GM23338 (cell line): ENCODE data around the gene ARAP1. TPM values are rescaled to one million over a fixed set of nuclear protein-coding genes. Genes with fewer than 3 reads are reported as not detected.

Source experiments
- ATAC-seq: fragments of 200-7000 bp; cut with Tn5 transposase; 3 replicates; pipeline ENCODE4 v1.9.1; 2020
- DNase-seq: peaks from one replicate; pipeline ENCODE4 v3.0.0-alpha.2; 2015; ENCODE audit warnings: low spot score
- H2AFZ ChIP-seq: fragments of 200-600 bp; sonication (generic); 2 replicates; pipeline ENCODE4 v1.8.0; 2016; ENCODE audit warnings: antibody characterized with exemption, mild to moderate bottlenecking, moderate library complexity
- H3F3A ChIP-seq: fragments of 200-600 bp; sonication (generic); replicated peaks from 2 replicates; pipeline ENCODE4 v1.8.0; 2017; ENCODE audit warnings: antibody characterized with exemption, mixed run types, low read depth
- H3K27ac ChIP-seq: fragments of 200-600 bp; sonication (generic); 2 replicates; pipeline ENCODE4 v1.6.1; 2016; ENCODE audit warnings: low read depth
- H3K27me3 ChIP-seq: fragments of 200-600 bp; sonication (generic); 2 replicates; pipeline ENCODE4 v1.8.0; 2016; ENCODE audit warnings: mild to moderate bottlenecking, mixed run types, moderate library complexity; ENCODE audit not compliant: insufficient read depth
- H3K36me3 ChIP-seq: fragments of 200-600 bp; sonication (generic); 2 replicates; pipeline ENCODE4 v1.8.0; 2016; ENCODE audit warnings: mild to moderate bottlenecking; ENCODE audit not compliant: insufficient read depth
- H3K4me1 ChIP-seq: fragments of 200-600 bp; sonication (generic); 2 replicates; pipeline ENCODE4 v1.8.0; 2016; ENCODE audit warnings: mild to moderate bottlenecking, moderate library complexity; ENCODE audit not compliant: insufficient read depth
- H3K4me2 ChIP-seq: fragments of 200-600 bp; sonication (generic); 2 replicates; pipeline ENCODE4 v1.7.1; 2017; ENCODE audit warnings: mixed run types
- H3K4me3 ChIP-seq: fragments of 200-600 bp; sonication (generic); 2 replicates; pipeline ENCODE4 v1.6.1; 2016; ENCODE audit warnings: mixed run types
- H3K79me2 ChIP-seq: fragments of 200-600 bp; sonication (generic); replicated peaks from 2 replicates; pipeline ENCODE4 v1.8.0; 2017; ENCODE audit warnings: mild to moderate bottlenecking; ENCODE audit not compliant: insufficient read depth
- H3K9me2 ChIP-seq: fragments of 200-600 bp; sonication (generic); 2 replicates; pipeline ENCODE4 v1.8.0; 2017; ENCODE audit not compliant: insufficient read depth
- H4K20me1 ChIP-seq: fragments of 200-600 bp; sonication (generic); replicated peaks from 2 replicates; pipeline ENCODE4 v1.8.0; 2017; ENCODE audit warnings: mild to moderate bottlenecking; ENCODE audit not compliant: insufficient read depth
- H3K27ac Mint-ChIP-seq: 2 replicates; pipeline ENCODE4 v1.8.0; 2020; ENCODE audit warnings: inconsistent platforms, mild to moderate bottlenecking, moderate library complexity, mixed read lengths
- H3K27me3 Mint-ChIP-seq: 3 replicates; pipeline ENCODE4 v1.8.0; 2022; ENCODE audit warnings: low read depth, mild to moderate bottlenecking, moderate library complexity, mixed read lengths, inconsistent platforms; ENCODE audit not compliant: insufficient read depth, poor library complexity
- H3K36me3 Mint-ChIP-seq: 3 replicates; pipeline ENCODE4 v1.8.0; 2021; ENCODE audit warnings: low read depth, mild to moderate bottlenecking, inconsistent platforms, moderate library complexity, mixed read lengths
- H3K4me1 Mint-ChIP-seq: 3 replicates; pipeline ENCODE4 v1.8.0; 2020; ENCODE audit warnings: mild to moderate bottlenecking, inconsistent platforms, mixed read lengths
- H3K4me3 Mint-ChIP-seq: 3 replicates; pipeline ENCODE4 v1.8.0; 2021; ENCODE audit warnings: moderate library complexity, mild to moderate bottlenecking, inconsistent platforms, mixed read lengths
- H3K9me3 Mint-ChIP-seq: 3 replicates; pipeline ENCODE4 v1.8.0; 2020; ENCODE audit warnings: moderate library complexity, mild to moderate bottlenecking, inconsistent platforms, mixed read lengths
- CREB1 ChIP-seq: fragments of 250-450 bp; sonication (Bioruptor Pico); IDR thresholded peaks from 2 replicates; pipeline ENCODE4 v1.5.0; 2020; ENCODE audit warnings: low read depth, mild to moderate bottlenecking, moderate library complexity
- EZH2 ChIP-seq: fragments of 200-600 bp; sonication (generic); IDR thresholded peaks from one replicate; pipeline ENCODE4 v1.8.0; 2017; ENCODE audit warnings: antibody characterized with exemption, mild to moderate bottlenecking, low read depth; ENCODE audit not compliant: unreplicated experiment
- EZH2phosphoT487 ChIP-seq: fragments of 200-600 bp; sonication (generic); IDR thresholded peaks from one replicate; pipeline ENCODE4 v1.8.1; 2018; ENCODE audit warnings: antibody characterized with exemption; ENCODE audit not compliant: unreplicated experiment
- JUNB ChIP-seq: IDR thresholded peaks from one replicate; pipeline ENCODE4 v1.6.1; 2016; ENCODE audit warnings: antibody characterized with exemption; ENCODE audit not compliant: unreplicated experiment
- NANOG ChIP-seq: IDR thresholded peaks from 2 replicates; pipeline ENCODE4 v1.6.1; 2016; ENCODE audit warnings: antibody characterized with exemption, borderline replicate concordance
- POLR2AphosphoS5 ChIP-seq: IDR thresholded peaks from 2 replicates; pipeline ENCODE4 v1.6.1; 2016; ENCODE audit warnings: antibody characterized with exemption, low read depth
- STAT1 ChIP-seq: IDR thresholded peaks from one replicate; pipeline ENCODE4 v1.6.1; 2016; ENCODE audit warnings: antibody characterized with exemption; ENCODE audit not compliant: unreplicated experiment
- ZNF114 ChIP-seq: fragments of 250-450 bp; sonication (Bioruptor Pico); IDR thresholded peaks from 2 replicates; pipeline ENCODE4 v1.5.0; 2020; ENCODE audit warnings: mild to moderate bottlenecking, moderate library complexity
- ZNF331 ChIP-seq: fragments of 250-450 bp; sonication (Bioruptor Pico); IDR thresholded peaks from 2 replicates; pipeline ENCODE4 v1.5.0; 2020; ENCODE audit warnings: low read depth, mild to moderate bottlenecking, moderate library complexity
- polyA plus RNA-seq: library from polyadenylated mRNA; unstranded; fragments of >200 nt; fragmentation: Nextera tagmentation; extraction: Ambion mirVana; gene quantifications from 2 replicates; pipeline ENCODE4 v1.2.1, GENCODE V29; 2016
- total RNA-seq: library from RNA; depleted of rRNA; stranded (reverse); fragments of >200 nt; shearing (Covaris generic); gene quantifications from 2 replicates; pipeline ENCODE4 v1.2.3, GENCODE V29; 2014
- TF ChIP-seq, protein P1 (sequence below), 2 experiments: fragments of 200-600 bp in 1 of 2; sonication (generic) in 1 of 2; conservative IDR thresholded peaks; 2 replicates each; pipeline versions ENCODE4 v1.5.1 to v1.6.1; 2016 to 2017; ENCODE audit warnings: antibody characterized with exemption in 2 of 2, low read depth in 2 of 2, mild to moderate bottlenecking in 2 of 2, moderate library complexity in 1 of 2
- TF ChIP-seq, protein P2 (sequence below): IDR thresholded peaks from one replicate; pipeline ENCODE4 v1.6.1; 2018; ENCODE audit warnings: antibody characterized with exemption; ENCODE audit not compliant: unreplicated experiment
- TF ChIP-seq, protein P3 (sequence below): fragments of 250-450 bp; sonication (Bioruptor Pico); IDR thresholded peaks from 2 replicates; pipeline ENCODE4 v1.5.0; 2020; ENCODE audit warnings: mild to moderate bottlenecking, moderate library complexity
- TF ChIP-seq, protein P4 (sequence below): IDR thresholded peaks from 2 replicates; pipeline ENCODE4 v1.6.1; 2016; ENCODE audit warnings: antibody characterized with exemption

Gene ARAP1
- total and polyA plus RNA-seq, 2 experiments from 2014 or later: 24.5 to 116 TPM

DNA sequence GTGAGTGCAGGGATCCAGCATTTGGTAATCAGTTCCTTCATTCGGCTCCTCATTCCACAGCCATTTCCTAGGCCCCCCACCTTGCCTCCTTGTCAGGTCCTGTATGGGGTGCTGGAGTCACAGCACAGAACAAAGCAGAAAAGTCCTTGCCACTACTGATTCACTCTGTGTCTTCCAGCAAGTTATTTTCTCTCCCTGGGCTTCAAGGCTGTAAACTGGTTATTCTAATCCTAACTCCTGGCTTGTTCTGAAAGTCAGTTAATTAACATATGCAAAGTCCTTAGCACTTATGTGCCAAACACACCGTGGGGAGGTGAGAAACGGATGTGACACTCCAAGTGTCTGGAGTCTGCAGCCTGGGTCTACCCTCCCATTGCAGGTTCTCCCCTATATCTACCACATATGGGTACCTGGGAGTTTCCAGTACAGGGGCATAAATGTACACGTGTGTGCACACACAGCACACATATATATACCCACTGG is 47.4 kb downstream of the ARAP1 start:
- H3K4me1 ChIP-seq: peaks cover 25% of the 10 kb centered on the region
- H3K9me2 ChIP-seq: no peaks in the 10 kb centered on the region
- ATAC-seq: no peak; the same call in 2 of the 3 replicates
- H3K36me3 Mint-ChIP-seq: peaks cover 43% of the 10 kb centered on the region
- peaks cover 5% of the 10 kb centered on the region; the same call in 1 of the 2 replicates for H4K20me1 ChIP-seq
- no peaks in the 10 kb centered on the region for H3K36me3 ChIP-seq
- no peaks in the 10 kb centered on the region for H3K27me3 ChIP-seq
- no peaks in the 10 kb centered on the region; the same call in 2 of the 3 replicates for H3K9me3 Mint-ChIP-seq
- H3K4me1 Mint-ChIP-seq: peaks cover 48% of the 10 kb centered on the region
- DNase-seq: no peak
- no peak overlapping the region for H2AFZ ChIP-seq
- no peak overlapping the region; the same call in 2 of the 3 replicates for H3K4me3 Mint-ChIP-seq
- H3K27me3 Mint-ChIP-seq: peaks cover 16% of the 10 kb centered on the region
- TF ChIP-seq ZNF331 (CRISPR knock-in tag) (no peak), JUNB (no peak), NANOG (no peak), CREB1 (CRISPR knock-in tag) (no peak), EZH2phosphoT487 (no peak), POLR2AphosphoS5 (no peak), ZNF114 (no peak), EZH2 (no peak), STAT1 (no peak)
- TF ChIP-seq, protein P1, sequence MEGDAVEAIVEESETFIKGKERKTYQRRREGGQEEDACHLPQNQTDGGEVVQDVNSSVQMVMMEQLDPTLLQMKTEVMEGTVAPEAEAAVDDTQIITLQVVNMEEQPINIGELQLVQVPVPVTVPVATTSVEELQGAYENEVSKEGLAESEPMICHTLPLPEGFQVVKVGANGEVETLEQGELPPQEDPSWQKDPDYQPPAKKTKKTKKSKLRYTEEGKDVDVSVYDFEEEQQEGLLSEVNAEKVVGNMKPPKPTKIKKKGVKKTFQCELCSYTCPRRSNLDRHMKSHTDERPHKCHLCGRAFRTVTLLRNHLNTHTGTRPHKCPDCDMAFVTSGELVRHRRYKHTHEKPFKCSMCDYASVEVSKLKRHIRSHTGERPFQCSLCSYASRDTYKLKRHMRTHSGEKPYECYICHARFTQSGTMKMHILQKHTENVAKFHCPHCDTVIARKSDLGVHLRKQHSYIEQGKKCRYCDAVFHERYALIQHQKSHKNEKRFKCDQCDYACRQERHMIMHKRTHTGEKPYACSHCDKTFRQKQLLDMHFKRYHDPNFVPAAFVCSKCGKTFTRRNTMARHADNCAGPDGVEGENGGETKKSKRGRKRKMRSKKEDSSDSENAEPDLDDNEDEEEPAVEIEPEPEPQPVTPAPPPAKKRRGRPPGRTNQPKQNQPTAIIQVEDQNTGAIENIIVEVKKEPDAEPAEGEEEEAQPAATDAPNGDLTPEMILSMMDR (conservative IDR thresholded peaks at IDR 0.05; ENCODE audit: low read depth in 2 of 2): no peak
- TF ChIP-seq, protein P2, sequence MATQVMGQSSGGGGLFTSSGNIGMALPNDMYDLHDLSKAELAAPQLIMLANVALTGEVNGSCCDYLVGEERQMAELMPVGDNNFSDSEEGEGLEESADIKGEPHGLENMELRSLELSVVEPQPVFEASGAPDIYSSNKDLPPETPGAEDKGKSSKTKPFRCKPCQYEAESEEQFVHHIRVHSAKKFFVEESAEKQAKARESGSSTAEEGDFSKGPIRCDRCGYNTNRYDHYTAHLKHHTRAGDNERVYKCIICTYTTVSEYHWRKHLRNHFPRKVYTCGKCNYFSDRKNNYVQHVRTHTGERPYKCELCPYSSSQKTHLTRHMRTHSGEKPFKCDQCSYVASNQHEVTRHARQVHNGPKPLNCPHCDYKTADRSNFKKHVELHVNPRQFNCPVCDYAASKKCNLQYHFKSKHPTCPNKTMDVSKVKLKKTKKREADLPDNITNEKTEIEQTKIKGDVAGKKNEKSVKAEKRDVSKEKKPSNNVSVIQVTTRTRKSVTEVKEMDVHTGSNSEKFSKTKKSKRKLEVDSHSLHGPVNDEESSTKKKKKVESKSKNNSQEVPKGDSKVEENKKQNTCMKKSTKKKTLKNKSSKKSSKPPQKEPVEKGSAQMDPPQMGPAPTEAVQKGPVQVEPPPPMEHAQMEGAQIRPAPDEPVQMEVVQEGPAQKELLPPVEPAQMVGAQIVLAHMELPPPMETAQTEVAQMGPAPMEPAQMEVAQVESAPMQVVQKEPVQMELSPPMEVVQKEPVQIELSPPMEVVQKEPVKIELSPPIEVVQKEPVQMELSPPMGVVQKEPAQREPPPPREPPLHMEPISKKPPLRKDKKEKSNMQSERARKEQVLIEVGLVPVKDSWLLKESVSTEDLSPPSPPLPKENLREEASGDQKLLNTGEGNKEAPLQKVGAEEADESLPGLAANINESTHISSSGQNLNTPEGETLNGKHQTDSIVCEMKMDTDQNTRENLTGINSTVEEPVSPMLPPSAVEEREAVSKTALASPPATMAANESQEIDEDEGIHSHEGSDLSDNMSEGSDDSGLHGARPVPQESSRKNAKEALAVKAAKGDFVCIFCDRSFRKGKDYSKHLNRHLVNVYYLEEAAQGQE: no peak
- TF ChIP-seq, protein P3, sequence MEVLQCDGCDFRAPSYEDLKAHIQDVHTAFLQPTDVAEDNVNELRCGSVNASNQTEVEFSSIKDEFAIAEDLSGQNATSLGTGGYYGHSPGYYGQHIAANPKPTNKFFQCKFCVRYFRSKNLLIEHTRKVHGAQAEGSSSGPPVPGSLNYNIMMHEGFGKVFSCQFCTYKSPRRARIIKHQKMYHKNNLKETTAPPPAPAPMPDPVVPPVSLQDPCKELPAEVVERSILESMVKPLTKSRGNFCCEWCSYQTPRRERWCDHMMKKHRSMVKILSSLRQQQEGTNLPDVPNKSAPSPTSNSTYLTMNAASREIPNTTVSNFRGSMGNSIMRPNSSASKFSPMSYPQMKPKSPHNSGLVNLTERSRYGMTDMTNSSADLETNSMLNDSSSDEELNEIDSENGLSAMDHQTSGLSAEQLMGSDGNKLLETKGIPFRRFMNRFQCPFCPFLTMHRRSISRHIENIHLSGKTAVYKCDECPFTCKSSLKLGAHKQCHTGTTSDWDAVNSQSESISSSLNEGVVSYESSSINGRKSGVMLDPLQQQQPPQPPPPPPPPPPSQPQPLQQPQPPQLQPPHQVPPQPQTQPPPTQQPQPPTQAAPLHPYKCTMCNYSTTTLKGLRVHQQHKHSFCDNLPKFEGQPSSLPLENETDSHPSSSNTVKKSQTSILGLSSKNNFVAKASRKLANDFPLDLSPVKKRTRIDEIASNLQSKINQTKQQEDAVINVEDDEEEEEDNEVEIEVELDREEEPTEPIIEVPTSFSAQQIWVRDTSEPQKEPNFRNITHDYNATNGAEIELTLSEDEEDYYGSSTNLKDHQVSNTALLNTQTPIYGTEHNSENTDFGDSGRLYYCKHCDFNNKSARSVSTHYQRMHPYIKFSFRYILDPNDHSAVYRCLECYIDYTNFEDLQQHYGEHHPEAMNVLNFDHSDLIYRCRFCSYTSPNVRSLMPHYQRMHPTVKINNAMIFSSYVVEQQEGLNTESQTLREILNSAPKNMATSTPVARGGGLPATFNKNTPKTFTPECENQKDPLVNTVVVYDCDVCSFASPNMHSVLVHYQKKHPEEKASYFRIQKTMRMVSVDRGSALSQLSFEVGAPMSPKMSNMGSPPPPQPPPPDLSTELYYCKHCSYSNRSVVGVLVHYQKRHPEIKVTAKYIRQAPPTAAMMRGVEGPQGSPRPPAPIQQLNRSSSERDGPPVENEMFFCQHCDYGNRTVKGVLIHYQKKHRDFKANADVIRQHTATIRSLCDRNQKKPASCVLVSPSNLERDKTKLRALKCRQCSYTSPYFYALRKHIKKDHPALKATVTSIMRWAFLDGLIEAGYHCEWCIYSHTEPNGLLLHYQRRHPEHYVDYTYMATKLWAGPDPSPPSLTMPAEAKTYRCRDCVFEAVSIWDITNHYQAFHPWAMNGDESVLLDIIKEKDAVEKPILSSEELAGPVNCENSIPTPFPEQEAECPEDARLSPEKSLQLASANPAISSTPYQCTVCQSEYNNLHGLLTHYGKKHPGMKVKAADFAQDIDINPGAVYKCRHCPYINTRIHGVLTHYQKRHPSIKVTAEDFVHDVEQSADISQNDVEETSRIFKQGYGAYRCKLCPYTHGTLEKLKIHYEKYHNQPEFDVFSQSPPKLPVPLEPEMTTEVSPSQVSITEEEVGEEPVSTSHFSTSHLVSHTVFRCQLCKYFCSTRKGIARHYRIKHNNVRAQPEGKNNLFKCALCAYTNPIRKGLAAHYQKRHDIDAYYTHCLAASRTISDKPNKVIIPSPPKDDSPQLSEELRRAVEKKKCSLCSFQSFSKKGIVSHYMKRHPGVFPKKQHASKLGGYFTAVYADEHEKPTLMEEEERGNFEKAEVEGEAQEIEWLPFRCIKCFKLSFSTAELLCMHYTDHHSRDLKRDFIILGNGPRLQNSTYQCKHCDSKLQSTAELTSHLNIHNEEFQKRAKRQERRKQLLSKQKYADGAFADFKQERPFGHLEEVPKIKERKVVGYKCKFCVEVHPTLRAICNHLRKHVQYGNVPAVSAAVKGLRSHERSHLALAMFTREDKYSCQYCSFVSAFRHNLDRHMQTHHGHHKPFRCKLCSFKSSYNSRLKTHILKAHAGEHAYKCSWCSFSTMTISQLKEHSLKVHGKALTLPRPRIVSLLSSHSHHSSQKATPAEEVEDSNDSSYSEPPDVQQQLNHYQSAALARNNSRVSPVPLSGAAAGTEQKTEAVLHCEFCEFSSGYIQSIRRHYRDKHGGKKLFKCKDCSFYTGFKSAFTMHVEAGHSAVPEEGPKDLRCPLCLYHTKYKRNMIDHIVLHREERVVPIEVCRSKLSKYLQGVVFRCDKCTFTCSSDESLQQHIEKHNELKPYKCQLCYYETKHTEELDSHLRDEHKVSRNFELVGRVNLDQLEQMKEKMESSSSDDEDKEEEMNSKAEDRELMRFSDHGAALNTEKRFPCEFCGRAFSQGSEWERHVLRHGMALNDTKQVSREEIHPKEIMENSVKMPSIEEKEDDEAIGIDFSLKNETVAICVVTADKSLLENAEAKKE (CRISPR knock-in tag): no peak
- TF ChIP-seq, protein P4, sequence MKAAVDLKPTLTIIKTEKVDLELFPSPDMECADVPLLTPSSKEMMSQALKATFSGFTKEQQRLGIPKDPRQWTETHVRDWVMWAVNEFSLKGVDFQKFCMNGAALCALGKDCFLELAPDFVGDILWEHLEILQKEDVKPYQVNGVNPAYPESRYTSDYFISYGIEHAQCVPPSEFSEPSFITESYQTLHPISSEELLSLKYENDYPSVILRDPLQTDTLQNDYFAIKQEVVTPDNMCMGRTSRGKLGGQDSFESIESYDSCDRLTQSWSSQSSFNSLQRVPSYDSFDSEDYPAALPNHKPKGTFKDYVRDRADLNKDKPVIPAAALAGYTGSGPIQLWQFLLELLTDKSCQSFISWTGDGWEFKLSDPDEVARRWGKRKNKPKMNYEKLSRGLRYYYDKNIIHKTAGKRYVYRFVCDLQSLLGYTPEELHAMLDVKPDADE: no peak
- H3K4me2 ChIP-seq: 0 out of 2 replicates have a peak overlapping the region, but pooled peaks have one; percentile 64
- H3K27ac Mint-ChIP-seq: no peak overlapping the region
- 0 out of 2 replicates have a peak, but pooled peaks cover 3% of the 10 kb centered on the region for H3F3A ChIP-seq
- H3K79me2 ChIP-seq: no peaks in the 10 kb centered on the region
- no peak overlapping the region for H3K4me3 ChIP-seq
- H3K27ac ChIP-seq: no peak overlapping the region
